HG03460 (cell line): ENCODE data around the gene DENND4B.
"Not testable (repeated sequence)": the region's sequence is repeated elsewhere in the genome, so short reads cannot be mapped to it uniquely, and the experiment has no call there.

ENCODE experiments used
- ATAC-seq: cut with Tn5 transposase; IDR thresholded peaks from one replicate; pipeline ENCODE4 v1.9.1; 2021; ENCODE audit not compliant: unreplicated experiment

Gene DENND4B

GRCh38 chr1:153946622-153947241, at the start of gene DENND4B:
Gene DENND4B, minus strand, starts transcription at chr1:153946718. Its CDS starts 2,344 bp downstream, at chr1:153944374.
- peak; percentile 56 for ATAC-seq

- ATAC-seq, result no peak
These were observed 49.1 kb upstream of the DENND4B start for GRCh38 chr1:153995640-153996039.

- no peak for ATAC-seq
These were observed 48.7 kb upstream of the DENND4B start for GRCh38 chr1:153995202-153995601.

- ATAC-seq, result no peak
These were observed 45.3 kb upstream of the DENND4B start for GRCh38 chr1:153991806-153992205.

GRCh38 chr1:153991151-153991630, 44.7 kb upstream of the DENND4B start:
- ATAC-seq, result no peak

GRCh38 chr1:153990468-153991150, 44.1 kb upstream of the DENND4B start, which contains the start of gene RPS27:
Gene RPS27, plus strand, starts transcription at chr1:153990762. Its CDS starts 35 bp downstream, at chr1:153990797.
- ATAC-seq, result peak; percentile 66

- no peak for ATAC-seq
These were observed 41.1 kb upstream of the DENND4B start for GRCh38 chr1:153987621-153988020.

- no peak for ATAC-seq
These were observed 39.6 kb upstream of the DENND4B start, which contains the start of gene RAB13 for GRCh38 chr1:153985941-153986761. Gene RAB13, minus strand, starts transcription at chr1:153986339. Its CDS starts 103 bp downstream, at chr1:153986236.

GRCh38 chr1:153985341-153985912, 38.9 kb upstream of the DENND4B start:
- ATAC-seq, result no peak

- no peak for ATAC-seq
These were observed 37.8 kb upstream of the DENND4B start for GRCh38 chr1:153984123-153984894.

- ATAC-seq, result not testable (repeated sequence)
These were observed 35.2 kb upstream of the DENND4B start for GRCh38 chr1:153981735-153982134.

- not testable (repeated sequence) for ATAC-seq
These were observed 32.6 kb upstream of the DENND4B start for GRCh38 chr1:153979091-153979490.

- ATAC-seq, result no peak
These were observed 31.9 kb upstream of the DENND4B start for GRCh38 chr1:153978274-153978909.

GRCh38 chr1:153977250-153978240, 31.0 kb upstream of the DENND4B start, which contains the start of gene JTB:
Gene JTB, minus strand, starts transcription at chr1:153977674. Its CDS starts 422 bp downstream, at chr1:153977252.
- ATAC-seq, result no peak

GRCh38 chr1:153976819-153977249, 30.3 kb upstream of the DENND4B start:
- no peak for ATAC-seq

- ATAC-seq, result no peak
These were observed 27.0 kb upstream of the DENND4B start for GRCh38 chr1:153973525-153973924.

GRCh38 chr1:153973071-153973470, 26.6 kb upstream of the DENND4B start:
- no peak for ATAC-seq

- ATAC-seq, result no peak
These were observed 23.8 kb upstream of the DENND4B start for GRCh38 chr1:153970346-153970745.
